DND-41 (cell line): Measurements from ENCODE around the gene UBE2E1.

Experiments used
- ATAC-seq: fragments of 200-7000 bp; cut with Tn5 transposase; 3 replicates; pipeline ENCODE4 v1.9.1; 2021; ENCODE audit warnings: low read depth; ENCODE audit not compliant: insufficient read depth
- DNase-seq: peaks from one replicate; pipeline ENCODE4 v3.0.0-alpha.2; 2020
- H2AFZ ChIP-seq: 2 replicates; pipeline ENCODE4 v1.6.0; 2012; ENCODE audit warnings: low read depth, low read length
- H3K27ac ChIP-seq: 2 replicates; pipeline ENCODE4 v1.5.1; 2012; ENCODE audit warnings: low read length, inconsistent platforms
- H3K27me3 ChIP-seq: fragments of 200-600 bp; sonication (generic); 2 replicates; pipeline ENCODE4 v1.6.0; 2012; ENCODE audit warnings: low read length, mild to moderate bottlenecking, inconsistent platforms; ENCODE audit not compliant: insufficient read depth, poor library complexity
- H3K36me3 ChIP-seq: 2 replicates; pipeline ENCODE4 v1.5.1; 2012; ENCODE audit warnings: low read length, inconsistent platforms; ENCODE audit not compliant: insufficient read depth
- H3K4me1 ChIP-seq: 2 replicates; pipeline ENCODE4 v1.5.1; 2012; ENCODE audit warnings: mild to moderate bottlenecking, low read length; ENCODE audit not compliant: insufficient read depth
- H3K4me2 ChIP-seq: 2 replicates; pipeline ENCODE4 v1.6.0; 2012; ENCODE audit warnings: mild to moderate bottlenecking, moderate library complexity, low read length, inconsistent platforms; ENCODE audit not compliant: insufficient read depth
- H3K4me3 ChIP-seq, 2 experiments: fragments of 200-600 bp in 1 of 2; shearing (Covaris generic) in 1 of 2; 2 replicates each; pipeline ENCODE4 v1.5.1; 2012 to 2016; ENCODE audit warnings: inconsistent platforms in 2 of 2, low read length in 2 of 2, mild to moderate bottlenecking in 2 of 2, low read depth in 1 of 2, moderate library complexity in 1 of 2
- H3K79me2 ChIP-seq: 2 replicates; pipeline ENCODE4 v1.6.0; 2012; ENCODE audit warnings: low read length, inconsistent platforms; ENCODE audit not compliant: insufficient read depth
- H3K9ac ChIP-seq: 2 replicates; pipeline ENCODE4 v1.6.0; 2012; ENCODE audit warnings: low read depth, mild to moderate bottlenecking, inconsistent platforms, low read length, moderate library complexity
- H3K9me3 ChIP-seq: 2 replicates; pipeline ENCODE4 v1.5.1; 2012; ENCODE audit warnings: low read length, moderate library complexity, mild to moderate bottlenecking, inconsistent platforms; ENCODE audit not compliant: insufficient read depth, severe bottlenecking
- H4K20me1 ChIP-seq: 2 replicates; pipeline ENCODE4 v1.6.0; 2012; ENCODE audit warnings: low read length; ENCODE audit not compliant: insufficient read depth
- CTCF ChIP-seq: IDR thresholded peaks from 2 replicates; pipeline ENCODE4 v1.5.1; 2012; ENCODE audit warnings: borderline replicate concordance, low read length, moderate library complexity, mild to moderate bottlenecking; ENCODE audit not compliant: poor library complexity, severe bottlenecking; ENCODE audit errors: extremely low read depth
- EZH2 ChIP-seq: IDR thresholded peaks from 3 replicates; pipeline ENCODE4 v1.6.1; 2012; ENCODE audit warnings: borderline replicate concordance, low read depth, mild to moderate bottlenecking, moderate library complexity, low read length, inconsistent platforms; ENCODE audit not compliant: severe bottlenecking

Gene UBE2E1

GRCh38 chr3:23797491-23797890 is 8.3 kb upstream of the UBE2E1 start:
- TF ChIP-seq CTCF (no peak), EZH2 (no peak)
- Histone ChIP-seq H4K20me1 (no peaks in the 10 kb centered on the region), H3K4me3 (no peak overlapping the region), H3K79me2 (no peaks in the 10 kb centered on the region), H3K9ac (no peak overlapping the region), H3K27me3 (peaks cover 3% of the 10 kb centered on the region), H3K4me1 (no peaks in the 10 kb centered on the region), H3K4me2 (no peak overlapping the region), H3K9me3 (no peaks in the 10 kb centered on the region), H3K27ac (no peak overlapping the region), H3K36me3 (no peaks in the 10 kb centered on the region), H2AFZ (no peak overlapping the region)
- DNase-seq (no peak), ATAC-seq (no peak)

- Histone ChIP-seq H3K27ac (no peak overlapping the region), H4K20me1 (no peaks in the 10 kb centered on the region)
- no peak for ATAC-seq
Measured at GRCh38 chr3:23798456-23798855, 7.3 kb upstream of the UBE2E1 start.

GRCh38 chr3:23798876-23799275 is 6.9 kb upstream of the UBE2E1 start:
- Histone ChIP-seq H3K4me1 (no peaks in the 10 kb centered on the region), H3K27me3 (peaks cover 3% of the 10 kb centered on the region), H3K4me3 (no peak overlapping the region), H3K9ac (no peak overlapping the region), H4K20me1 (no peaks in the 10 kb centered on the region), H3K4me2 (no peak overlapping the region), H3K27ac (no peak overlapping the region), H3K9me3 (no peaks in the 10 kb centered on the region), H3K79me2 (no peaks in the 10 kb centered on the region), H3K36me3 (no peaks in the 10 kb centered on the region), H2AFZ (no peak overlapping the region)
- ATAC-seq (no peak), DNase-seq (no peak)
- no peak for TF ChIP-seq CTCF

More at GRCh38 chr3:23798456-23798855, 7.3 kb upstream of the UBE2E1 start:
- no peak for TF ChIP-seq EZH2
- no peak for TF ChIP-seq CTCF
- Histone ChIP-seq H3K4me3 (no peak overlapping the region), H3K9ac (no peak overlapping the region), H3K79me2 (no peaks in the 10 kb centered on the region), H3K4me1 (no peaks in the 10 kb centered on the region), H3K27me3 (peaks cover 3% of the 10 kb centered on the region), H3K4me2 (no peak overlapping the region), H2AFZ (no peak overlapping the region), H3K9me3 (no peaks in the 10 kb centered on the region), H3K36me3 (no peaks in the 10 kb centered on the region)
- DNase-seq = no peak

GRCh38 chr3:23800731-23801130 is 5.0 kb upstream of the UBE2E1 start:
- H3K27ac ChIP-seq = no peak overlapping the region
- no peak overlapping the region for H3K4me2 ChIP-seq
- no peak overlapping the region for H3K4me3 ChIP-seq
- H3K36me3 ChIP-seq = no peaks in the 10 kb centered on the region
- no peaks in the 10 kb centered on the region for H4K20me1 ChIP-seq
- H3K4me1 ChIP-seq = peaks cover 3% of the 10 kb centered on the region
- peaks cover 3% of the 10 kb centered on the region for H3K27me3 ChIP-seq
- ATAC-seq (no peak), DNase-seq (no peak)
- H3K9ac ChIP-seq = no peak overlapping the region
- no peak for TF ChIP-seq CTCF
- TF ChIP-seq EZH2 = no peak
- H3K9me3 ChIP-seq = no peaks in the 10 kb centered on the region
- no peak overlapping the region for H2AFZ ChIP-seq
- no peaks in the 10 kb centered on the region for H3K79me2 ChIP-seq
